Upper lobe of left lung (tissue), 4 donors: ENCODE measurements around the gene MUC2.

Source experiments
- EP300 ChIP-seq, 4 donors: sonication (generic); formaldehyde crosslinking; IDR thresholded peaks; one replicate each; pipeline ENCODE4 v1.5.1; 2017; ENCODE audit warnings: antibody characterized with exemption in 4 of 4, control low read depth in 2 of 4
- POLR2A ChIP-seq, 4 donors: fragments of 450-650 bp; IDR thresholded peaks; one replicate each; pipeline ENCODE4 v1.5.1; 2016 to 2017; ENCODE audit warnings: antibody characterized with exemption in 4 of 4, mild to moderate bottlenecking in 2 of 4
- TF ChIP-seq, protein P1 (sequence below), 6 experiments: fragments of 450-650 bp in 4 of 6; fragments of 200-600 bp in 2 of 6; sonication (generic) in 2 of 6; IDR thresholded peaks; one replicate each; pipeline ENCODE4 v1.5.1; 2016 to 2019; ENCODE audit warnings: antibody characterized with exemption in 6 of 6

GRCh38 chr11:1072821-1073231 is 1.8 kb upstream of the MUC2 start:
- TF ChIP-seq, protein P1, sequence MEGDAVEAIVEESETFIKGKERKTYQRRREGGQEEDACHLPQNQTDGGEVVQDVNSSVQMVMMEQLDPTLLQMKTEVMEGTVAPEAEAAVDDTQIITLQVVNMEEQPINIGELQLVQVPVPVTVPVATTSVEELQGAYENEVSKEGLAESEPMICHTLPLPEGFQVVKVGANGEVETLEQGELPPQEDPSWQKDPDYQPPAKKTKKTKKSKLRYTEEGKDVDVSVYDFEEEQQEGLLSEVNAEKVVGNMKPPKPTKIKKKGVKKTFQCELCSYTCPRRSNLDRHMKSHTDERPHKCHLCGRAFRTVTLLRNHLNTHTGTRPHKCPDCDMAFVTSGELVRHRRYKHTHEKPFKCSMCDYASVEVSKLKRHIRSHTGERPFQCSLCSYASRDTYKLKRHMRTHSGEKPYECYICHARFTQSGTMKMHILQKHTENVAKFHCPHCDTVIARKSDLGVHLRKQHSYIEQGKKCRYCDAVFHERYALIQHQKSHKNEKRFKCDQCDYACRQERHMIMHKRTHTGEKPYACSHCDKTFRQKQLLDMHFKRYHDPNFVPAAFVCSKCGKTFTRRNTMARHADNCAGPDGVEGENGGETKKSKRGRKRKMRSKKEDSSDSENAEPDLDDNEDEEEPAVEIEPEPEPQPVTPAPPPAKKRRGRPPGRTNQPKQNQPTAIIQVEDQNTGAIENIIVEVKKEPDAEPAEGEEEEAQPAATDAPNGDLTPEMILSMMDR (IDR thresholded peaks at IDR 0.05): no peak
- TF ChIP-seq EP300 (IDR thresholded peaks at IDR 0.05) (no peak), POLR2A (IDR thresholded peaks at IDR 0.05) (no peak)
